HT1080 (cell line): ENCODE measurements around the gene RHBDD1. TPM values are rescaled to one million over a fixed set of nuclear protein-coding genes. Genes with fewer than 3 reads are reported as not detected.
"Not testable (repeated sequence)": the region's sequence is repeated elsewhere in the genome, so short reads cannot be mapped to it uniquely, and the experiment has no call there.

Experiments used
- DNase-seq: peaks from one replicate; pipeline ENCODE4 v3.0.0-alpha.2; 2015; ENCODE audit warnings: low read depth
- total RNA-seq: library from RNA; depleted of rRNA; stranded (reverse); fragments of >200 nt; shearing (Covaris generic); gene quantifications from 2 replicates; pipeline ENCODE4 v1.2.3, GENCODE V29; 2014

Gene RHBDD1
- total RNA-seq, 1 experiment from 2014 or later: 7.7 TPM

DNA sequence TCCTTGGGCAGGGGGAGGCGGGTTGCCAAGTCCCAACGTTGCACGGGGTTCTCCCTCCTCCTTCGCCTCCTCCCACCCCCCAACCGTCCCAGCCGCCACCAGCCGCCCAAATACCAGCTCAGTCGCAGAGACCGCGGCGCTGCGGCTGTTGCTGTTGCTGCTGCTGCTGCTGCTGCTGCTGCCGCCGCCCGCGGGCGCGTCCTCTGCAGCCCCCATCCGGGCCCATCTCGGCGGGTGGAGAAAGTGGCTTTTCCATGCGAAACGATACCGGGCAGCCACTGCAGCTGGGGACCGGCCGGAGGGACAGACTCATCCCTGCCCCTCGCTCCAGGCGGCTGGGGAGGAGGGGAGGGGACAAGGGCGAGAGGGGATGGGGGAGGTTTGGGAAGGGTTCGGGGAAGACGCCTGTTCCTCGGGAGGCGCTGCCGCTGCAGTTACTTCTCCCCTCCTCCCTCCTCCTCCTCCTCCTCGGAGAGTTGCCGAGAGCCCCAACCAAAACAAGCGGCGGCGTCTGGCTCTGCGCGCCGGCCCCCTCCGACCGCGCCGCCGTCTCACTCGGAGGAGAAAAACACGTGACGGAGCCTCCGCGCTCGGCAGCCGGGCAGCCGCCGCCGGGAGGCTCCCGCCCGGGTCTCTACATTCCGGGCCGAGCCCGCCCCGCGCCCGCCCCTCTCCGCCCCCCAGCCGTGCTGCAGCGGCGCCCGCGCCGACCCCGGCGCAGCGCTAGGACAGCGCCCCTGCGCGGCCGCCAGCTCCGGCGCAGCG is 36.5 kb upstream of the RHBDD1 start, which contains the start of gene IRS1:
Gene IRS1, minus strand, starts transcription at position 610 of the 765 bp plus-strand sequence. CDS start 1,082 bp downstream, outside the sequence.
- peak; percentile 77 for DNase-seq

GRCh38 chr2:226799976-226800940 is 35.6 kb upstream of the RHBDD1 start:
- DNase-seq: peak; percentile 10

DNA sequence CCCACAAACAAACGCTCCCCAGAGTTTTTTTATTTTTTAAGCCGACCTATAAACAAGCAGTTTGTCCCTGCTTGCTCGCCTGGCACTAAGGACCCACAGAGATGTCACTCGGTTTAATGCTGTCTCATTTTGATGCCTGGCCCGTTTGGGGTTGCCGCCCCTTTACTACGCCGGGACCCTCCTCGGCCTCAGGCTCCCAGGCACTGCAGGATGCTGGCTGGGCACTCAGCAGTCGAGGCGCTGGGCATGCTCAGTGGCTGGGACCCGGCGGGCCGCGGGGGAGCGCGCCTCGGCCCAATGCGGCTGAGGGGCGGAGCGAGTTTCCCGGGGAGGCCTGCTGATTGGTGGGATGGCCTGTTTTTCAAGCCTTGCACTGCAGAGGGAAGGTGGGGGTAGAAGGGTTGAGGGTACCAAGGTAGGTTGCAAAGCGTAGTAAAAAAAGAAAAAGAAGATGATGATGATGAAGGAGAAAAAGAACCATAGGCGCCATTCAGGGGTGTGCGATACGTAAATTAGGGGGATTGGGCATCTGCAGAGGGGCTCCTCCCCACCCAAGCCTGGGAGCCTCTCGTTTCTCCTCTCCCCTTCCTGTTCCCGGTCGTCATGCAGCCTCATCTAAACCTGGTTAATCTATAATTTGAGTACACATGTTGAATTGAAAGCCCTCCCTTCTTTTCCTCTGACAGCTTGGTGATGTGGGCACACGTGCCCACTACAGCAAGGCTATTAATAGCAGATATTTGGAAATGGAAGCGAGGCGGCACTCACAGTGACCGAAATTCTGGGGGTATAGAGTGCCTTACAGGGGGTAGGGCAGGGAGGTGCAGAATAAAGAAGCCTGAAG is 34.7 kb upstream of the RHBDD1 start:
- no peak for DNase-seq

DNA sequence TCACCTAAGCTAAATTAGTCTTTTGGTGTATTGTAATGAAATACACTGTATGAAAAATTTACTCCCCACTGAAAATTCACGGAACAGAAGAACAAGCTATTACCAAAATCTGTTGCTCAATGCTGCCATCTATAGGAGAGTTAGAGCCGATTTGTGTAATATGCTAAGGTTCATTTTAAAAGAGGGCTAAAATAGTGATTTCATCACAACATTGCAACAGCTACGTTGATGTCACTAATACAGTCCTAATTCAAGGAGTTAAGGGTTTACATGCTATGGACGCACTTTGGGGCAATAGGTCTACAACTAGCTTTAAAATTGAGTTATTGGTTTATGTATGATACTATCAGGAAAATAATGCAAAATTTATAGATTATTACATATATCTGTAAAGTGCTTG is 33.3 kb upstream of the RHBDD1 start:
- peak; percentile 46 for DNase-seq

GRCh38 chr2:226803410-226803809 is 32.4 kb upstream of the RHBDD1 start:
- DNase-seq: no peak

- DNase-seq: no peak
Measured at GRCh38 chr2:226813148-226813701, 22.6 kb upstream of the RHBDD1 start.

- no peak for DNase-seq
Measured at GRCh38 chr2:226818930-226819329, 16.9 kb upstream of the RHBDD1 start.

DNA sequence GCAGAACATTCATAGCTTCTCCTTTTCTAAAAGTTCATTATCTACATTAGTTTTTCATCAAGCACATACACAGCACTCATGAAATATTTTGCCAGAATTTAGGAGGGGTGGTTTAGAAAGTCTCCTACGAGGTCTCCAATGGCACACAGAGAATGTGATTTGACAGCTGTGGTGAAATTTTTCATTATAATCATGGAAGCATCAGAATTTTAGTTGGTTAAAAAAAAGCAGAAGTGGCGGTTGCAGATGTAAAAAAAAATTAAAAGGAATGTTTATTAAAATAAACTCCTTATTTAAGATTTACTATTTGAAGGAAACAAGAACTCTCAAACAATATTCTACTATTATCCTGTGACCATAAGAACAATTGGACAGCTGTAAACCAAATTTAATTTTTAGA is 10.8 kb upstream of the RHBDD1 start:
- DNase-seq: no peak

DNA sequence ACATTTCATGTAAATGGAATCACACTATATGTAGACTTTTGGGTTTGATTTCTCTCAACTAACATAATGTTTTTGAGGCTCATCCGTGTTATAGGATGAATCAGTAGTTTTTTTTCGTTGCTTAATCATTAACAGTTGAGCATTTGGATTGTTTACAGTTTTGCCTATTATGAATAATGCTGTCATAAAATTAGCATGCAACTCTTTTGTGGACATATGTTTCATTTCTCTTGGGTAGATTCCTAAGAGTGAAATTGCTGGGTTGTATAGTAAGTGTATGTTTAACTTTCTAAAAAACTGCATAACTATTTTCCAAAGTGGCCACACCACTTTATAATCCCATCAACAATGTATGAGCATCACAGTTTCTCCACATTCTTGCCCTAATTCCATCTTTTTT is 7.7 kb upstream of the RHBDD1 start:
- no peak for DNase-seq

GRCh38 chr2:226829721-226830631 is 5.9 kb upstream of the RHBDD1 start:
- no peak for DNase-seq

- no peak for DNase-seq
Measured at GRCh38 chr2:226831266-226831665, 4.6 kb upstream of the RHBDD1 start.

DNA sequence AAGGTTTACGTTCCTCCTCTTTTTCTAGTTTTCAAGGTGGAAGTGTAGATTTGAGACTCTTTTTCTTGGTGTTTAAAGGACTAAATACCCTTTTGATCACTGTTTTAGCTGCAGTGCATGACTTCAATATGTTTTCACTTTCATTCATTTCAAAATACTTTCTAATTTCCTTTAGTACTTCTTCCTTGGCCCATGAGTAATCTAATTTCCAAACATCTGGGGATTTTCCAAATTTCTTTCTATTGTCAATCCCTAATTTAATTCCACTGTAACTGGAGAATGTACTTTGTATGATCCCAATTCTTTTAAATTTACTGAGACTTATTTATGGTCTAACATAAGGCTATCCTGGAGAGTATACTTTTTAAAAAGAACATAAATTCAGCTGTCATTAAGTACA is 3.8 kb upstream of the RHBDD1 start:
- DNase-seq: no peak

DNA sequence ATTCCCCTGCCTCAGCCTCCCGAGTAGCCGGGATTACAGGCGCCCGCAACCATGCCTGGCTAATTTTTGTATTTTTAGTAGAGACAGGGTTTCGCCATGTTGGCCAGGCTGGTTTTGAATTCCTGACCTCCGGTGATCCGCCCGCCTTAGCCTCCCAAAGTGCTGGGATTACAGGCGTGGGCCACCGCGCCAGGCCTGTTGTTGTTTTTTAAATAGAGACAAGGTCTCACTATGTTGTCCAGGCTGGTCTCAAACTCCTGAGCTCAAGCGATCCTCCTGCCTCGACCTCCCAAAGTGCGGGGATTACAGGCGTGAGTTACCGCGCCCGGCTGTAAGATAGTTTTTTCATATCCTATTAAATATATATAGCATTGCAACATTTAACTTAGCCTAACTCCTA is 974 bp upstream of the RHBDD1 start:
- not testable (repeated sequence) for DNase-seq

DNA sequence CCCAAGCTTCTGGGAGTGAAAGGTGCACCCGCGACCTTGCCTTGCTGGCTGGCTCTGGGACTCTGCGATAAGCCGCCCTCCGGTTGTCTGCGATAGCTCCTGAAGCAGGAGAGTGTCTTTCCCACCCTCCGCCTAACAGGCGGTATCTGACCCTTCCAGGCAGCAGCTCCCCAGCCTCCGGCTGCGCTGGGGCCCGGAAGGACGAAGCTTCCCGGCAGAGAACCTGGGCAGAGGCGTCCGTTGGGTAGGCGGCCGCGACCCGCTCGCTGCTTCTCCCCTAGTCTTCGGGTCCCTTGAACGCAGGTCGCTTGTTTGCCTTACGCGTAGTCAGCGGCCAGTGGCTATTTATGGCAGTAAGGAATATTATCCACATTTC is 446 bp upstream of the RHBDD1 start:
- DNase-seq: no peak

DNA sequence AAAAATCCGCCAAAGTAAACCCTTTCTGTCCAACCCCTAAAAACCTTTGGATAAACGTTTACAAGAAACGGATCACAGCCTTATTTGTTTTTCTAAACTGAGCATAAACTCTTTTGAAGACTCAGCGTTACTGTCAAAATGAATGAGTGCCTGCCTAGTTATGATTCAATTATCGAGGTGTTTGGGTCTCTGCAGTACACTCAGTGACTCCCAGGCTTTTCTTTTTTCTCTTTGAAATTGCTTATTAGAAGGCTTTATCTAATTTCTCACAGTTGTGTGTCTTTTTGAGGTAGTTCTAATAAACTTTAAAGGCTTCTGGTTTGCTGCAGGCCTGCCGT is 663 bp downstream of the RHBDD1 start:
- DNase-seq: no peak

GRCh38 chr2:226837334-226837733 is 1.5 kb downstream of the RHBDD1 start:
- DNase-seq: no peak

DNA sequence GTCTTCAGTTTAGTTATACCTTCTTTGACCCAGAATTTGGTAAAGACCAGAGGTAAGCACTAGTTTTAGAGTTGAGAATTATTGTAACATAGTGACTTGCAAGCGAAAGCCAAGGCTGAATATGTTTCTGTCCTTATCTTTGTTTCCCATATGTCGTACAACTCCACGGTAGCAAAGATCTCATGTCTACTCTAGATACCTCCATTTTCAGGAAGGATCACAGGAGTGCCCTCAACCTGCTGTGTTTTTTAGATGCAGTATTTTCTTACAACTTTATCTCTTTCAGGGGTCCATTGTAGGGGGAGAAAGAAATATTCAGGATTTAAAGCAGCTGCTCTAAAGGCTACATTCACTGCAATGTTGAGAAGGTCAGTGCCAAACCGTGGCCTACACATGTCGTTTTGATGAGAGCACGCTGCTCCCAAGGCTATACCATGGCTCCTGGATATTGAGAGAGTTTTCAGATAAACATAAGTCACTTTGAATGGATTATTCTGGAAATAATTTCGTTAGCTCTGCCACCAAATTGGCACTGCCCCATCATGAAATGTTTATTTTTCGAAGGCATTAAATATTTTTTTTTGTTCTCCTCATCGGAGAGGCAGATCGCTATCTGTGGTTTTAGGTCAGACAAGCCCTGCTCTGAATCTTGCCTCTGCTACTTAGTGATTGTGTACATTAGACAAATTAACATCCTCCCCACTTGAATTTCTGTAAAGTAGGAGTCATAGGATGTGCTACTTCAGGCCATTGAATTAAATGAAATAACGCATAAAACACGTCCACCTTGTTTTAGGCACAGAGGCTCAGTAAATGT is 2.1 kb downstream of the RHBDD1 start:
- DNase-seq: no peak

DNA sequence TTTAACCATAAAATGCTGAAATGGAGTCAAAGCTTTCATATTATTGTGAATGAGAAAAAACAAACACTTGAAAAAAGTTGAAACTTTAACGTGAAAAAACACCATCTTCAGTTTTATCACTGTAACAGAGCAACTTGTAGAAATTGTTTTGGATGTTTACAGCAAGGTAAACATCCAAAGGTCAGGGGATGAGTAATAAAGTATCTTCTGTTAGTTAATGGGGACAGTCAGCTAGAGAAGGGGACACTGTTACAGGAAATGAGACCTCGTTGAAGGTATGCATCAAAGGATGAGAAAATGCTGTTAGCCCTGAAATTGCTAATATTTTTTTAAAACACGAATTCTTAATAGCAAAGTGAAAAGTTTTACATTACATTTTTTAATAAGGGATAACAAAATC is 2.9 kb downstream of the RHBDD1 start:
- no peak for DNase-seq

DNA sequence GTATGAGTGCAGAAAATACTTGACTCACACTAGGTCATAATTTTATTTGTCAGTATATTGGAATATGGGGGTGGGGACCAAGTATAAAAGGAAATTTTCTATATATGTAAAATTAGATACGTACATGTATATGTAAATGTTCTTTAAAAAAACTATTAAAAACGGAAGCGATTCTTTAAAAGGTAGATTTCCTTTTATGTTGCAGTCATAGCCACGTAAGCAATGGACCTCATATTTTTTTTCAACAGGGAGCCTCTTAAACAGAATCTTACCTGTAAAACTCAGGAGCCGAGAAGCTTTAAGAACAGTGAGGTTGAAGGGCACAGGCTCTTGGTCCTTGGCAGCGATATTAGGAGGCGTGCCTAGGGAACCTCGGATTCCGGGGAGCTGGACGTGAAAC is 3.3 kb downstream of the RHBDD1 start:
- DNase-seq: no peak
